Amniotic epithelial cell (primary cell): Measurements from ENCODE around the gene PLEKHO2.

Experiments
- DNase-seq: peaks from one replicate; pipeline ENCODE4 v3.0.0-alpha.2; 2010; ENCODE audit warnings: low read depth

Gene PLEKHO2

GRCh38 chr15:64917211-64917610, 75.5 kb downstream of the PLEKHO2 start:
- DNase-seq, result no peak
